ENCODE measurements around the gene AKAP17A. TPM values are rescaled to one million over a fixed set of nuclear protein-coding genes. Genes with fewer than 3 reads are reported as not detected.
"Not testable (repeated sequence)": the region's sequence is repeated elsewhere in the genome, so short reads cannot be mapped to it uniquely, and the experiment has no call there.

The AKAP17A gene, protein sequence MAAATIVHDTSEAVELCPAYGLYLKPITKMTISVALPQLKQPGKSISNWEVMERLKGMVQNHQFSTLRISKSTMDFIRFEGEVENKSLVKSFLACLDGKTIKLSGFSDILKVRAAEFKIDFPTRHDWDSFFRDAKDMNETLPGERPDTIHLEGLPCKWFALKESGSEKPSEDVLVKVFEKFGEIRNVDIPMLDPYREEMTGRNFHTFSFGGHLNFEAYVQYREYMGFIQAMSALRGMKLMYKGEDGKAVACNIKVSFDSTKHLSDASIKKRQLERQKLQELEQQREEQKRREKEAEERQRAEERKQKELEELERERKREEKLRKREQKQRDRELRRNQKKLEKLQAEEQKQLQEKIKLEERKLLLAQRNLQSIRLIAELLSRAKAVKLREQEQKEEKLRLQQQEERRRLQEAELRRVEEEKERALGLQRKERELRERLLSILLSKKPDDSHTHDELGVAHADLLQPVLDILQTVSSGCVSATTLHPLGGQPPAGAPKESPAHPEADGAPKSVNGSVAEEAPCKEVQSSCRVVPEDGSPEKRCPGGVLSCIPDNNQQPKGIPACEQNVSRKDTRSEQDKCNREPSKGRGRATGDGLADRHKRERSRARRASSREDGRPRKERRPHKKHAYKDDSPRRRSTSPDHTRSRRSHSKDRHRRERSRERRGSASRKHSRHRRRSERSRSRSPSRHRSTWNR
- 29.3 and 31.5 TPM in 2 replicates for total RNA-seq (2014; rRNA removed)
- polyA plus RNA-seq (2012) = 13.1 TPM

DNA sequence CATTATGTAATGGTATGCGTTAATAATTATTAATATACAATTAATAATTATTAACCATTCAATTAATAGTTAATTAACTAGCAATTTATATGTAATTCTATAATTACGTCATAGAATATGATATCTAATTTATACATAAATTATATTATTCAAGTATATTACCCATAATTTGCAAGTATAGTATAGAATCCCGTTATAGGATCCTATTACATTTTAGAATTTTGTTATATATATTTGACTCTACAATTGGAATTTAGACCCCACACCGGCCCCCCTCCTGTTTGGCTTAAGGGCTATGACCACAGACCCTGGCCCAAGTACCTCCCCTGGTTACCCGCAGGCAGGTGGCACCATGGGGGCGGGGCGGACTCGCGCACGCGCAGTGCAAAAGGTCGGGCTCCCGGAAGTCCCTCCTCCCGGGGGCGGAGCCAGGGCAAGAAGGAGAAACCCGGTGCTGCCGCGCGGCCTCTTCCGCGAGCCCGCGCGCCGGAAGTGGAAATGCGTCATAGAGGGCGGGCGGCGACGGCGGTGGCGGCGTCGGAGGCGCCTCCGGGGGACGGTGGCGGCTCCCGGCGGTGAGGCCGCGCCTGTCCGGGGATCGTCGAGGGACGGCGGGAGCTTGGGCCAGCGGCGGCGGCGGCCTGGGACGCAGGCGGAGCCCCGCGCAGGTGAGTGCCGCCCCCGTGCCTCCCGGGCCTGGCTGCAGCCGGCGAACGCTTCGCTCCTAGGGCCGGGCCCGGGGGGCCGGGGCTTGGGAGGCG is at the start of gene AKAP17A:
AKAP17A (plus strand) TSS at position 503 of the 761 bp plus-strand sequence. CDS start 1,859 bp downstream, outside the sequence.
- peak; percentile 91 for DNase-seq (ENCODE audit: low read depth)

DNA sequence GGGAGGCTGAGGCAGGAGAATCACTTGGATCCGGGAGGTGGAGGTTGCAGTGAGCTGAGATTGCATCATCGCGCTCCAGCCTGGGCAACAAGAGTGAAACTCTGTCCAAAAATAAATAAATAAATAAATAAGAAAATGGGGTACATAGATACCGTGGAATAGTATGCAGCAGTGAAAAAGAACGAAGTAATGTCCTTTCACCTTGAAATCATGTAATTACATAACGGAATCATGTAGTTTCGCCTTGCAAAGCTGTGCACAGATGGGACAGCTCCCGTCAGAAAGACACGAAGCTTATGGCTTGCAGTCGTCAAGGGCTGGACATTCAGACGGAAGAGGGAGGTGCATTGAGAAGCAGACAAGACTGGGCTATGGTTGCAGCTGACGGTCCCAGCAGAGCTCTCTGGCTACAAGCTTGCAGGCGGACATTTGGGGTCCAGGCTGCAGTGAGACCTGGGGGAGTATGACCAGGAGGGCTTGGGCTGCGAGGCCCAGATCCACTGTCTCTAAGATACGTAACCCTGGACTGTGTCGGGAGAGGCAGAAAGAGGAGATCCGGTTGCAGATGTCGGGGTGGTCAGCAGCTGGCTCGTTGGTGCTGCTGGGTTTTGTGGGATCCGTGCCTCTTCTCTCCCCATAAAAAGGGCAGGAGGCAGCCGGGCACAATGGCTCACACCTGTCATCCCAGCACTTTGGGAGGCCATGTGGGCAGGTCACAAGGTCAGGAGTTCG is 48.2 kb upstream of the AKAP17A start:
- no peak for DNase-seq (ENCODE audit: low read depth)

DNA sequence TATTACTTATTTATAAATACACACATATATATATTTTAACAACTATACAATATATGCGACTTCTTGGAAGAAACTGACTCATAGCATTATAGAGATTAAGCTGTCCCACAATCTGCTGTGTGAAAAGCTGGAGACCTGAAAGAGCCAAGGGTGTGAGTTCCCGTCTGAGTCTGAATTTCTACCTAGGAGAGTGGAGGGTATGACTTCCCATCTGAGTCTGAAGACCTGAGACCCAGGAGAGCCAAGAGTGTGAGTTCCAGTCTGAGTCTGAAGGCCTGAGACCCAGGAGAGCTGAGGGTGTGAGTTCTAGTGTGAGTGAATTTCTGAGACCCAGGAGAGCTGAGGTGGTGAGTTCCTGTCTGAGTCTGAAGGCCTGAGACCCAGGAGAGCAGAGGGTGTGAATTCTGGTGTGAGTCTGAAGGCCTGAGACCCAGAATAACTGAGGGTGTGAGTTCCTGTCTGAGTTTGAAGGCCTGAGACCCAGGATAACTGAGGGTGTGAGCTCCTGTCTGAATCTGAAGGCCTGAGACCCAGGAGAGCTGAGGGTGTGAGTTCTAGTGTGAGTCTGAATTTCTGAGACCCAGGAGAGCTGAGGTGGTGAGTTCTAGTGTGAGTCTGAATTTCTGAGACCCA is 45.5 kb upstream of the AKAP17A start:
- no peak for DNase-seq (ENCODE audit: low read depth)

DNA sequence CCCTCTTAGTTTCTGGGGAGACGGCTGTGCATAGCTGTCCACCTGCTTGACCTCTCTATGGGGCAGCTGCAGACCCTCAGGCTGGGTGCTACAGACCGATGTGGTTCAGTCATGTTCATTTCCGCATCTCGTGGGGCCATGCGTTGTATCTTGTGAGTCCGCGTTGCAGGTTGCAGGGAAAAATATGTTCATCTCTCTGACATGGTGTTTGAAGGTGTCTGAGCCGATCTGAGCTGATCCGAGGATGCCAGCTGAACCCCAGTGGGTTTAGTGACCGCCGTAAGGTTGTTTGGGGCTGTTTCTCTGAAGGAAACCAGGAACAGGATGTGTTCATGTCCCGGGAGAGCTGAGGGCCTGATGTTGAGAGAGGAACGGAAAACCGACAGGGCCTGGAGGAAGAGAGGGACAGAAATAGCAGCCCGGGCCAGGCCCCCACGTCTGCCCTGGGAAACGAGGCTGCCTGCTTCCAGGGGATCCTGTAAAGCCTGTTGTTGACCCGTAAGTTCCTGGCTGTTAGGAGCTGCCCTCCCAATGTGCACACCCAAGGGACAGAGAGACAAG is 44.6 kb upstream of the AKAP17A start:
- DNase-seq (ENCODE audit: low read depth) = no peak

DNA sequence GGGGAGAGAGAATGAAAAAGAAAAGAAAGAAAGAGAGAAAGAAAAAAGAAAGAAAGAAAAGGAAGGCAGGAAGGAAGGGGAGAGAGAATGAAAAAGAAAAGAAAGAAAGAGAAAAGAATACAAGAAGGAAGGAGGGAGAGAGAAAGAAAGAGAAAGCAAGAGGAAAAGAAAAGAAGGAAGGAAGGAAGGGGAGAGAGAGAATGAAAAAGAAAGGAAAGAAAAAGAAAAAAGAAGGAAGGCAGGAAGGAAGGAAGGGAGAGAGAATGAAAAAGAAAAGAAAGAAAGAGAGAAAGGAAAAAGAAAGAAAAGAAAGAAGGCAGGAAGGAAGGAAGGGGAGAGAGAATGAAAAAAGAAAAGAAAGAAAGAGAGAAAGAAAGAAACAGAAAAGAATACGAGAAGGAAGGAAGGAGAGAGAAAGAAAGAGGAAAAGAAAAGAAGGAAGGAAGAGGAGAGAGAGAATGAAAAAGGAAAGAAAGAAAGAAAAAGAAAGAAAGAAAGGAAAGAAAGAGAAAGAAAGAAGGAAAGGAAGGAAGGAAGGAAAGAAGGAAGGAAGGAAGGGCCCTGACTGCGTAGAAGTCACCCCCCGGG is 39.4 kb upstream of the AKAP17A start:
- DNase-seq (ENCODE audit: low read depth) = no peak

DNA sequence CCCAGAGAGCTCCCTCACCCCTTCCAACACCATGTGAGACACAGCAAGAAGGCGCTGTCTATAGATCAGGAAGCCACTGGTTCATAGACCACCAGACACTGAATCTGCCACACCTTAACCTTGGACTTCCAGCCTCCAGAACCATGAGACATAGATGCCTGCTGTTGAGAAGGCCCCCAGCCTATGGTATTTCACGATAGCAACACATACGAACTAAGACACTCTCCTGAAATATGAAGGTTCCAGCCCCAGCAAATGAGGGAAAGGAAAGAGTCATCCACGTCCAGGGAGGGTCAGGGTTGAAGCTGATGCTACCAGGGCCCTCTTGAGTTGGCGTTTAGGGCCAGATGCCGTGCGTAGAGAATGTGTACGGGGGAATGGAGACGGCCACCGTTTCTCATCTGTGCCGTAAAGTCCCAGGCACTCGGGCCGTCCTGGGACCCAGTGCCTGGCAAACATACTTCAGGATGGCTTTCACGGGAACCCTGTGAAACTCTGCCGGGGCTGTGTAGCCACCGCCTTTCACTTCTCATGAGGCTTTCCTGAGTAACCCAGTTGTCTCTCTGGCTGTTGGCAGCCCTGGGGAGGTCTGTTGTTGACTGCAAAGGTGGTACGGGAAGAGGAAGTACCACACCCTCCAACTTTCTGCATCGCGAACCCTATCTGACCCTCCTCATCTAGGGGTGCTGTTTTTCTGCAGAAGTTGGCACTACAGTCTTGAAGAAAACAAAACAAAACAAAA is 36.8 kb upstream of the AKAP17A start:
- no peak for DNase-seq (ENCODE audit: low read depth)

DNA sequence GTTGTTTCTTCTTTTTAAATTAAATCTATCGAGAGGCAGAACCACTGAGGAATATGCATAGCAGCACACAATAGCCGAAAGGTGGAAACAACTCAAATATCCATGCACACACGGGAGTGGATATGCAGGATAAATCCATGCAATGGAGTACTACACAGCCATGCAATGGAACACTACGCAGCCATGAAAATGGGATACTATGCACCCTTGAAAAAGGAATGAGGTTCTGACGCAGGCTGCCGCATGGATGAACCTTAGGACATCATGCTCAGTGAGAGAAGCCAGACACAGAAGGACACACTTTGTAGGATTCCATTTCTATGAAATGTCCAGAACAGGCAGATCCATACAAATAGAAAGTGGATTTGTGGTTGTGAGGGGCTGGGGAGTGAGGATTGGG is 36.0 kb upstream of the AKAP17A start:
- DNase-seq (ENCODE audit: low read depth) = no peak

DNA sequence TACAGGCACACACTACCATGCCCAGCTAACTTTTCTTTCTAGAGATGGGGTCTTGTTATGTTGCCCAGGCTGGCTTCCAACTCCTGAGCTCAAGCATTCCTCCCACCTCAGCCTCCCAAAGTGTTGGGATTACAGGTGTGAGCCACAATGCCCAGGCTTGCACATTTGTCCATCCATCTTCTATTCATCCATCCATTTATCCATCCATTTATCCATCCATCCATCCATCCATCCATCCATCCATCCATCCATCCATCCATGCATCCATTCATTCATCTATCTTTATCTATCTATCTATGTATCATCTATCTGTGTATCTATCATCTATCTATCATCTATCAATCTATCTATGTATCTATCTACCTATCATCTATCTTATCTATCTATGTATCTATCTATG is 34.0 kb upstream of the AKAP17A start:
- DNase-seq (ENCODE audit: low read depth) = not testable (repeated sequence)

DNA sequence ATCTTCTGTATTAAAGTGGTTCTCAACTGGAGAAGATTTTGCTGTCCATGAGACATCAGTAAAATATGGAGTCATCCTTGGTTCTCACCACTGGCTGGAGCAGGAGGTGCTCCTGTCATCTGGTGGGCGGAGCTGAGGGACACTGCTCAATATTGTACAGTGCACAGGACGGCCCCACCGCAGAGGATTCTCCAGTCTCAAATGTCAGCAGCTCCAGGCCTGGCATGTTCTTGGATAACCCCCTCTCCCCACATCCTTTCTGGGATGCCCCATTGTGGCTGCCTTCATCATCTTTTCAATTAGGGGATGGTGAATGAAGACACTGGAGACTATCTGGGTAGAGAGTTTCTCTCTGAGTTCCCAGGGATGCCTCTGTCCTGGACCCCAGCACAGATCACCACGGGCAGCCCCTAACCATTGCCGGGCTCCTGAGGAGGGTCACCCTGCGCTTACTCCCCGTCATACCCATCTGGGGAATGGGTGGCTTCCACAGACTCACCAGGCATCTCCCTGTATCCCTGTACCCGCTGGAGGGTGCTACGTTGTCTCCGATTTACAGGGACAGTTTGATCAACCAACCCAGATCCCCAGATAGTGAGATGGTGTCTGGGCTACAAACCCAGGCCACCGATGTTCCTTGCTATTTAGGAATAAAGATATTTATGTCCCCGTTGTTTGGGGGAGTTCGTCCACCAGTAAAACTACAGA is 32.5 kb upstream of the AKAP17A start:
- no peak for DNase-seq (ENCODE audit: low read depth)

DNA sequence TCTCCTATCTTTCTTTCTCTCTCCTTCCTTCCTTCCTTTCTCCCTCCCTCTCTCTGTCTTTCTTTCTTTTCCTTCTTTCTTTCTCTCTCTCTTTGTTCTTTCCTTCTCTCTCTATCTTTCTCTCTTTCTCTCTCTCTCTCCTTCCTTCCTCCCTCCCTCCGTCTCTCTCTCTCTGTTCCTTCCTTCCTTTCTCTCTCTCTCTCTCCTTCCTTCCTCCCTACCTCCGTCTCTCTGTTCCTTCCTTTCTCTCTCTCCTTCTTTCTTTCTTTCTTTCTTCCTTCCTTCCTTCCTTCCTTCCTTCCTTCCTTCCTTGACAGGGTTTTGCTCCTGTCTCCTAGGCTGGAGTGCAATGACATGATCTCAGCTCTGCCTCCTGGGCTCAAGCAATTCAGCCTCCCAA is 30.2 kb upstream of the AKAP17A start:
- DNase-seq (ENCODE audit: low read depth) = no peak

DNA sequence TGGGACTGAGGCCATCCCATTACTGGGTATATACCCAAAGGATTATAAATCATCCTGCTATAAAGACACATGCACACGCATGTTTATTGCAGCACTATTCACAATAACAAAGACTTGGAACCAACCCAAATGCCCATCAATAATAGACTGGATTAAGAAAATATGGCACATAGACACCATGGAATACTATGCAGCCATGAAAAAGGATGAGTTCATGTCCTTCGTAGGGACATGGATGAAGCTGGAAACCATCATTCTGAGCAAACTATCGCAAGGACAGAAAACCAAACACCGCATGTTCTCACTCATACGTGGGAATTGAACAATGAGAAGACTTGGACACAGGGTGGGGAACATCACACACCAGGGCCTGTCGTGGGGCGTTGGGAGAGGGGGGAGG is 27.3 kb upstream of the AKAP17A start:
- not testable (repeated sequence) for DNase-seq (ENCODE audit: low read depth)

DNA sequence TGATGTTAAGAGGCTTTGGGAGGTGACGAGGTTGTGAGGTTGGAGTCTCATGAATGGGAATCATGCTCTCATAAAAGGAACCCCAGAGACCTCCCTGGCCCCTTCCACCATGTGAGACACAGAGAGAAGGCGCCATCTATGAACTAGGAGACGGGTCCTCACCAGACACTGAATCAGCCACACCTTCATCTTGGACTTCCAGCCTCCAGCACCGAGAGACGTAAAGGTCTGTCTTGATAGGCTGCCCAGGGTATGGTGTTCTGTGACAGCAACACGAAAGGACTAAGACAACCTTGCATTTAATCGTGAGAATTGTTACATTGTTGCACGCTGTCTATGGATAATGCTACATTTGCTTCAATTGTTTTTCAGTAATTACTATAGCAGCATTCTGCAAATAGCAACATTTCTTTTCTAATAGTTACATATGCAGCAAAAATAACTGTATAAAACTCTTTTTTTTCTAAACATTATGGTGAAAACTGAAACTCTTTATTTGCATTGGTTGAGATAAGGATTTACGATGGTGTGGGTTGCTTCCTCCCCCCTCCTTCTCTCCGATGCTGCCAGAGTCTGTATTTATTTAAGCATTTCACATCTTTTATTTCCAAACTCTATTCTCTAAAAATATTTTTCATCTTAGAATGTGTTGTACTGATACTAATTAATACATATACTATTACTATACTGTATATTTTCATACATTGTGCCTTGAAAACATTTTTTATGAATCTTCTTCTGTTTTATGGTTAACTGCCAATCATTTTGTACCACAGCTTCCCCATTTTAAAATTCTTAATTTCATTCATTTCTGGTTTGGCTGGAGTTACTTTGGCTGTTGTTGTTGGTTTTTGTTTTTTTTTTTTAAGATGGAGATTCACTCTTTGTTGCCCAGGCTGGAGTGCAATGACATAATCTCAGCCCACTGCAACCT is 26.4 kb upstream of the AKAP17A start:
- DNase-seq (ENCODE audit: low read depth) = no peak

DNA sequence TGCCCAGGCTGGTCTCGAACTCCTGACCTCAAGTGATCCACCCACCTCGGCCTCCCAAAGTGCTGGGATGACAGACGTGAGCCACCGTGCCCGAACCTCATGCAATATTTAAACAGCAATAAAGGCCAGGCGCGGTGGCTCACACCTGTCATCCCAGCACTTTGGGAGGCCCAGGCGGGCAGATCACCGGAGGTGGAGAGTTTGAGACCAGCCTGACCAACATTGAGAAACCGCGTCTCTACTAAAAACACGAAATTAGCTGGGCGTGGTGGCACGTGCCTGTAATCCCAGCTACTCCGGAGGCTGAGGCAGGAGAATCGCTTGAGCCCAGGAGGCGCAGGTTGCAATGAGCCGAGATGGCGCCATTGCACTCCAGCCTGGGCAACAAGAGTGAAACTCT is 17.2 kb upstream of the AKAP17A start:
- not testable (repeated sequence) for DNase-seq (ENCODE audit: low read depth)

DNA sequence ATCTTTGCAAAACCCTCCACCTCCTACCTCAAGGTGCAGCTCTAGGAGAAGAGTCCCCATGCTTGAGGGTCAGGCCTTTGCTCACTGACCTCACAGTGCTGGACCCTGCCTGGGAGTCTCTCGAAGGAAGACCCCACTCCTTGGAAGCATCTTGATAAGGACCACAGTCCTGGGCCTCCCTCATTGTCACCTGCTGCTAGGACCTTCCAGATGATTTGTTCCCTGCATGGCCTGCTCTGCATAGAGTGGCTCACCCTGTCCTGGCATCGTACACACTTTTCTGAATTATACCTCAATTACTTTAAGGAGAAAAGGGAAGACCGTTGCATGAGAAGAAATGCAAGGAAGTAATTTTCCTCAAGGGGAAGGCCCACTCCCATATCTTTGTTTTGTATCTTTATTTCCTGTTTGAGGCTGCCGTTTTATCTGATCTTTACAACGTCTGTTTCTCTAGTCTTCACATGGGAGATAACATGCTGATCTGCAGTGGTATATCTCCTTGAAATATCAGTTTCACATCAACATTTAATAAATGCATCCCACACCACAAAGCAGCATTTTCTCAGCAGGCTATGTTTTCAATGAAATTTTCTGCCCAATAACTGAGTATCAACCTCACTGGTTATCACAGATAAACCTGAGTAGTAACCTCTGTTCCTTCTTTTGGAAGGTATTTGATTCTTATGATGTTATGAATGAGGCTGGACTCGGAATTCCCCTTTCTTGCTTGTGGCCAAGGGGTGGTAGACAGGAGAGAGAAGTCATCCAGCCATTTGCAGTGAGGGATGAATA is 15.0 kb upstream of the AKAP17A start:
- DNase-seq (ENCODE audit: low read depth) = no peak

DNA sequence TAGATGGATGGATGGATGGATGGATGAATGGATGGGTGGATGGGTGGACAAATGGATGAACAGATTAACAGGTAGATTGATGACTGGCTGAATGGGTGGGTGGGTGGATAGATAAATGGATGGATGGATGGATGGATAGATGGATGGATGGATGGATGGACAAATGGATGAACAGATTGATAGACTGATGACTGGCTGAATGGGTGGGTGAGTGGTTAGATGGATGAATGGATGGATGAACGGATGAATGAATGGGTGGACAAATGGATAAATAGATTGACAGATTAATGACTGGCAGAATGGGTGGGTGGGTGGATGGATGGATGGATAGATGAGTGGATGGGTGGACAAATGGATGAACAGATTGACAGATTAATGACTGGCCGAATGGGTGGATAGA is 13.6 kb upstream of the AKAP17A start:
- DNase-seq (ENCODE audit: low read depth) = no peak

DNA sequence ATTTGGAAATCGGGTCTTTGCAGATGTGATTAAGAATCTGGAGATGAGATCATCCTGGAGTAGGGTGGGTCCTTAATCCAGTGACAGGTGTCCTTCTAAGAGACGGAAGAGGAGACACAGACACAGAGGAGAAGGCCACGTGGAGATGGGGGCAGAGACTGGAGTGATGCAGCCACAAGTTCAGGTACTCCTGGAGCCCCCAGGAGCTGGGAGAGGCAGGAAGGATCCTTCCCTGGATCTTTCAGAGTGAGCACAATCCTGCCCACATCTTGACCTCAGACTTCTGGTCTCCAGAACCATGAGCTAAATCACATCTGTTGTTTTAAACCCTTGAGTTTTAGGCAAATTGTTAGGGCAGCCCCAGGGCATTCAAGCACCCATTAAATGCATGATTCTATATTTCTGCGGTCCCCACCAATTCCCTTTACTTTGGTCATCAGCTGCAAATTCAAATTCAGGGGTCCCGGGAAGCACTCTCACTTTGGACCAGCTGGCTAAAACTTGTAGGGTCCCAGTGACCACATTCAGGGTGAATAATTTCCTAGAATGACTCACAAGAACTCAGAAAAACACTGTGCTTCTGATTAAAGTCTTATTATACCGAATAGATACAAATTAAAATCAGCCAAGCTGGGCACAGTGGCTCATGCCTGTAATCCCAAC is 12.8 kb upstream of the AKAP17A start:
- DNase-seq (ENCODE audit: low read depth) = no peak

All from LHCN-M2 (cell line).